Endothelial cell of umbilical vein (primary cell): ENCODE results near the gene GALNT8. TPM values are rescaled to one million over a fixed set of nuclear protein-coding genes. Genes with fewer than 3 reads are reported as not detected.

Experiments used
- BruUV-seq: library from RNA; stranded (reverse); fragments of 400-500 nt; replicated peaks from 2 replicates; lab custom pipeline; 2021; lab: Mats Ljungman, UMichigan
- CTCF ChIA-PET: fragments of 300-600, 350-600 bp; sonication (Branson Sonifier 250); formaldehyde crosslinking; loops from one replicate; lab custom pipeline; 2021; ENCODE audit warnings: antibody characterized with exemption, inconsistent platforms; lab: Charles Lee
- POLR2A ChIA-PET: fragments of 300-600, 350-600 bp; sonication (Branson Sonifier 250); formaldehyde crosslinking; loops from one replicate; lab custom pipeline; 2021; ENCODE audit warnings: antibody characterized with exemption, inconsistent platforms; lab: Charles Lee
- DNase-seq: peaks from one replicate; pipeline ENCODE4 v3.0.0-alpha.2; 2011; ENCODE audit warnings: low read depth, low spot score
- FAIRE-seq: peaks from 2 replicates; lab custom pipeline; 2011; peaks lifted over from hg19 to GRCh38; lab: Jason Lieb, UNC
- H2AFZ ChIP-seq: 2 replicates; pipeline ENCODE4 v1.6.0; 2012; ENCODE audit warnings: low read depth, low read length, control low read depth, inconsistent platforms
- H3K27ac ChIP-seq: 2 replicates; pipeline ENCODE4 v1.5.1; 2011; ENCODE audit warnings: low read depth, mild to moderate bottlenecking, control low read depth, low read length, moderate library complexity; ENCODE audit not compliant: insufficient read depth
- H3K27me3 ChIP-seq, 2 experiments: 2 replicates each; pipeline versions ENCODE4 v1.6.0 to v1.6.1; 2011; ENCODE audit warnings: low read length in 2 of 2, mixed read lengths in 1 of 2; ENCODE audit not compliant: control insufficient read depth in 2 of 2, insufficient read depth in 2 of 2
- H3K36me3 ChIP-seq, 2 experiments: 2 replicates in 1 of 2; 3 replicates in 1 of 2; pipeline ENCODE4 v1.5.1; 2011; ENCODE audit warnings: low read length in 2 of 2, mild to moderate bottlenecking in 1 of 2, moderate library complexity in 1 of 2; ENCODE audit not compliant: control insufficient read depth in 2 of 2, insufficient read depth in 2 of 2; ENCODE audit errors: extremely low read depth in 1 of 2
- H3K4me1 ChIP-seq: 3 replicates; pipeline ENCODE4 v1.5.1; 2011; ENCODE audit warnings: mild to moderate bottlenecking, low read length; ENCODE audit not compliant: control insufficient read depth, insufficient read depth; ENCODE audit errors: extremely low read depth
- H3K4me2 ChIP-seq: 2 replicates; pipeline ENCODE4 v1.6.1; 2011; ENCODE audit warnings: low read length, control low read depth, mixed read lengths; ENCODE audit not compliant: insufficient read depth
- H3K4me3 ChIP-seq, 3 experiments: fragments of 200-600 bp in 1 of 3; sonication (generic), shearing (Covaris generic) in 1 of 3; replicated peaks in 1 of 3; 2 replicates each; pipeline ENCODE4 v1.5.1; 2011 to 2016; ENCODE audit warnings: control low read depth in 3 of 3, low read length in 3 of 3, mild to moderate bottlenecking in 2 of 3, inconsistent platforms in 1 of 3, low read depth in 1 of 3, moderate library complexity in 1 of 3; ENCODE audit not compliant: insufficient read depth in 1 of 3
- H3K79me2 ChIP-seq: 2 replicates; pipeline ENCODE4 v1.6.0; 2012; ENCODE audit warnings: low read length, inconsistent platforms; ENCODE audit not compliant: control insufficient read depth, insufficient read depth
- H3K9ac ChIP-seq: replicated peaks from 2 replicates; pipeline ENCODE3; 2011; ENCODE audit warnings: low read length, control low read depth; ENCODE audit not compliant: insufficient read depth; ENCODE audit errors: extremely low read depth
- H3K9me1 ChIP-seq: replicated peaks from 3 replicates; pipeline ENCODE4 v1.6.0; 2011; ENCODE audit warnings: mild to moderate bottlenecking, low read length; ENCODE audit not compliant: control insufficient read depth, insufficient read depth; ENCODE audit errors: extremely low read depth
- H3K9me3 ChIP-seq: replicated peaks from 2 replicates; pipeline ENCODE4 v1.5.1; 2012; ENCODE audit warnings: low read length, inconsistent platforms; ENCODE audit not compliant: control insufficient read depth, insufficient read depth
- H4K20me1 ChIP-seq: replicated peaks from 2 replicates; pipeline ENCODE3; 2011; ENCODE audit warnings: mild to moderate bottlenecking, low read length; ENCODE audit not compliant: control insufficient read depth, insufficient read depth; ENCODE audit errors: extremely low read depth
- EZH2 ChIP-seq: IDR thresholded peaks from 2 replicates; pipeline ENCODE4 v1.6.1; 2012; ENCODE audit warnings: borderline replicate concordance, low read depth, mild to moderate bottlenecking, moderate library complexity, low read length, inconsistent platforms; ENCODE audit not compliant: severe bottlenecking
- FOS ChIP-seq: IDR thresholded peaks from 2 replicates; pipeline ENCODE4 v1.6.1; 2011; ENCODE audit warnings: mild to moderate bottlenecking, low read length, moderate library complexity, borderline replicate concordance; ENCODE audit not compliant: insufficient read depth
- GATA2 ChIP-seq: IDR thresholded peaks from 2 replicates; pipeline ENCODE4 v1.7.0; 2011; ENCODE audit warnings: low read depth, mild to moderate bottlenecking, moderate library complexity, mixed read lengths, low read length; ENCODE audit not compliant: insufficient read length, insufficient read depth
- JUN ChIP-seq: IDR thresholded peaks from 2 replicates; pipeline ENCODE4 v1.6.1; 2011; ENCODE audit warnings: borderline replicate concordance, low read depth; ENCODE audit not compliant: insufficient read length, insufficient read depth
- MYC ChIP-seq: IDR thresholded peaks from one replicate; pipeline ENCODE4 v1.6.1; 2011; ENCODE audit warnings: mild to moderate bottlenecking, low read depth, low read length
- POLR2A ChIP-seq: IDR thresholded peaks from 2 replicates; pipeline ENCODE4 v1.6.1; 2012; ENCODE audit warnings: low read depth, mild to moderate bottlenecking, control low read depth, low read length
- POLR2AphosphoS5 ChIP-seq: IDR thresholded peaks from 2 replicates; pipeline ENCODE4 v1.6.1; 2012; ENCODE audit warnings: low read depth, mild to moderate bottlenecking, control low read depth, low read length, moderate library complexity; ENCODE audit not compliant: insufficient read depth
- dilution Hi-C: fragments of 300-500 bp; cut with MboI; formaldehyde crosslinking; loops from one replicate; pipeline ENCODE4 v1.15.0; 2019; ENCODE audit warnings: low sequenced_read_pairs; ENCODE audit not compliant: extremely low pct_ligation_motif_present
- intact Hi-C: fragments of 100-400 bp; cut with micrococcal nuclease; formaldehyde crosslinking; loops from one replicate; pipeline ENCODE4 v1.10.0; 2022
- polyA plus RNA-seq, 4 experiments: library from polyadenylated mRNA; depleted of rRNA in 3 of 4; stranded (reverse) in 3 of 4; unstranded in 1 of 4; fragments of >200 nt; gene quantifications; 2 replicates each; pipeline versions ENCODE4 v1.2.1 to v1.2.3, GENCODE V29; 2011 to 2012; ENCODE audit warnings: missing spikeins in 1 of 4
- total RNA-seq: library from RNA; stranded (reverse); gene quantifications from 2 replicates; pipeline ENCODE4 v1.2.3, GENCODE V29; 2021
- TF ChIP-seq, protein P1 (sequence below): IDR thresholded peaks from 2 replicates; pipeline ENCODE4 v1.6.1; 2011; ENCODE audit not compliant: insufficient read depth, insufficient read length
- TF ChIP-seq, protein P2 (sequence below), 2 donors: IDR thresholded peaks; 1 replicate in 1 of 2; 2 replicates in 1 of 2; pipeline ENCODE4 v1.5.1; 2011; ENCODE audit warnings: low read length in 2 of 2, mild to moderate bottlenecking in 2 of 2, moderate library complexity in 2 of 2, control low read depth in 1 of 2, inconsistent platforms in 1 of 2, low read depth in 1 of 2; ENCODE audit not compliant: insufficient read depth in 1 of 2; ENCODE audit errors: extremely low read depth in 1 of 2

Gene GALNT8
- total and polyA plus RNA-seq, 2 donors (not counting 3 experiments of a cell fraction or from before 2014, with no cell fraction given) = 0.03 to 0.09 TPM

DNA sequence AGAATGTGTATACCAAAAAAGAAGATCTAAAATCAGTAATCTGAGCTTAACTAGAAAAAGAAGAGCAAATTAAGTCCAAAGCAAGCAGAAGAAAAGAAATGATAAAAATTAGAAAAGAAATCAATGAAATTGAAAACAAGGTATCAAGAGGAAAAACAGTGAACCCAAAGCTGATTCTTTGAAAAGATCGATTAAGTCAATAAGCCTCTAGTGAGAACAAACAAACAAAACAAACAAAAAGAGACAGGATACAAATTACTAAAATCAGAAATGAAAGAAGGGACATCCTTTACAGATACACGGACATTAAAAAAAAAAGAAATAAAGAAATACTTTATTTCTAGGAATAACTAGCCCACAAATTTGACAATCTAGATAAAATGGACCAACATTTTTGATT, 12.9 kb upstream of the GALNT8 start:
- ChIA-PET POLR2A (no interaction called here), CTCF (no interaction called here)
- Histone ChIP-seq H4K20me1 (no peaks in the 10 kb centered on the region), H3K4me2 (no peak overlapping the region), H3K9me1 (no peaks in the 10 kb centered on the region), H3K4me3 (no peak overlapping the region), H2AFZ (no peak overlapping the region), H3K9ac (no peak overlapping the region), H3K27me3 (peaks cover 0 to 9% of the 10 kb centered on the region in 2 experiments), H3K36me3 (no peaks in the 10 kb centered on the region), H3K4me1 (no peaks in the 10 kb centered on the region), H3K27ac (no peak overlapping the region), H3K9me3 (no peaks in the 10 kb centered on the region), H3K79me2 (no peaks in the 10 kb centered on the region)
- no peak for DNase-seq
- FAIRE-seq = no peak
- dilution Hi-C loops = no loop called here
- no TSS peak for BruUV-seq
- intact Hi-C loops = no loop called here
- TF ChIP-seq FOS (no peak), POLR2AphosphoS5 (no peak), EZH2 (no peak), POLR2A (no peak), GATA2 (no peak), MYC (no peak), JUN (no peak)
- TF ChIP-seq, protein P1, sequence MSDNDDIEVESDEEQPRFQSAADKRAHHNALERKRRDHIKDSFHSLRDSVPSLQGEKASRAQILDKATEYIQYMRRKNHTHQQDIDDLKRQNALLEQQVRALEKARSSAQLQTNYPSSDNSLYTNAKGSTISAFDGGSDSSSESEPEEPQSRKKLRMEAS = no peak
- TF ChIP-seq, protein P2, sequence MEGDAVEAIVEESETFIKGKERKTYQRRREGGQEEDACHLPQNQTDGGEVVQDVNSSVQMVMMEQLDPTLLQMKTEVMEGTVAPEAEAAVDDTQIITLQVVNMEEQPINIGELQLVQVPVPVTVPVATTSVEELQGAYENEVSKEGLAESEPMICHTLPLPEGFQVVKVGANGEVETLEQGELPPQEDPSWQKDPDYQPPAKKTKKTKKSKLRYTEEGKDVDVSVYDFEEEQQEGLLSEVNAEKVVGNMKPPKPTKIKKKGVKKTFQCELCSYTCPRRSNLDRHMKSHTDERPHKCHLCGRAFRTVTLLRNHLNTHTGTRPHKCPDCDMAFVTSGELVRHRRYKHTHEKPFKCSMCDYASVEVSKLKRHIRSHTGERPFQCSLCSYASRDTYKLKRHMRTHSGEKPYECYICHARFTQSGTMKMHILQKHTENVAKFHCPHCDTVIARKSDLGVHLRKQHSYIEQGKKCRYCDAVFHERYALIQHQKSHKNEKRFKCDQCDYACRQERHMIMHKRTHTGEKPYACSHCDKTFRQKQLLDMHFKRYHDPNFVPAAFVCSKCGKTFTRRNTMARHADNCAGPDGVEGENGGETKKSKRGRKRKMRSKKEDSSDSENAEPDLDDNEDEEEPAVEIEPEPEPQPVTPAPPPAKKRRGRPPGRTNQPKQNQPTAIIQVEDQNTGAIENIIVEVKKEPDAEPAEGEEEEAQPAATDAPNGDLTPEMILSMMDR (IDR thresholded peaks at IDR 0.05; ENCODE audit: extremely low read depth in 1 of 2, insufficient read depth in 1 of 2, low read depth in 1 of 2, low read length in 2 of 2) = no peak
